HuH-7 (cell line): Measurements from ENCODE around the gene CFTR.

Experiments
- DNase-seq: peaks from one replicate; pipeline ENCODE4 v3.0.0; 2011; ENCODE audit warnings: low spot score

CFTR gene

DNA sequence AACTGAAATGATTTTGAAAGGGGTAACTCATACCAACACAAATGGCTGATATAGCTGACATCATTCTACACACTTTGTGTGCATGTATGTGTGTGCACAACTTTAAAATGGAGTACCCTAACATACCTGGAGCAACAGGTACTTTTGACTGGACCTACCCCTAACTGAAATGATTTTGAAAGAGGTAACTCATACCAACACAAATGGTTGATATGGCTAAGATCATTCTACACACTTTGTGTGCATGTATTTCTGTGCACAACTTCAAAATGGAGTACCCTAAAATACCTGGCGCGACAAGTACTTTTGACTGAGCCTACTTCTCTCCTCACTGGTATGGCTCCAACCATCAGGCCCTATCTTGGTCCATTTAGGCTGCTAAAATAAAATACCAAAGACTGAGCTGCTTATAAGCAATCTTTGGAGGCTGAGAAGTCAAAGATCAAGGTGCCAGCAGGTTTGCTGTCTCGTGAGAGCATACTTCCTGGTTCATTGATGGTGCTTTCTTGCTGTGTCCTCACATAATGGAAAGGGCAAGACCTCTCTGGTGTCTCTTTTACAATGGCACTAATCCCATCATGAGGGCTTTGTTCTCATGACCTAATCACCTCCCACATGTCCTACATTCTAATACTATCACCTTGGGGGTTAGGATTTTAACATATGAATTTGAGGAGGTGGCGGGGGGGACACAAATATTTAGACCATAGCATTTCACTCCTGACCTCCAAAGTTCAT is 173.3 kb downstream of the CFTR start:
- no peak for DNase-seq

DNA sequence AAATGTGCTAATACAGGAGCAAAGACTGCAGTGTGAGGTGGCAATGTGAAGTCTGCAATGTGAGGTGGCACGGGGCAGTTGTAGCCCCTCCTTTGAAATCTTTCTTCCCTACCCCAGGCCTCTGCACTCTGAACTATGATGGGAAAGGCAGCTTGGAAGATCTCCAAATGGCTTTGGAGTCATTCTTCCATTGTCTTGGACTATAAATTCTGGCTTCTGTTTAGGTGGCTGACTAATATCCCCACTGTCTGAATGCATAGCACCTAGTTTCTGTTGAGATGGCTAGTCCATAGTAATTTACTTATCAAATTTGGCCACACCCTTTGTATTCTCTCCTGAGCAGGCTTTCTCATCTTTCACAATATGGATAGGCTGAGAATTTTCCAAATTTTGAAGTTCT is 175.0 kb downstream of the CFTR start:
- DNase-seq = no peak

- no peak for DNase-seq
Measured at GRCh38 chr7:117656806-117657205, 177.0 kb downstream of the CFTR start.

DNA sequence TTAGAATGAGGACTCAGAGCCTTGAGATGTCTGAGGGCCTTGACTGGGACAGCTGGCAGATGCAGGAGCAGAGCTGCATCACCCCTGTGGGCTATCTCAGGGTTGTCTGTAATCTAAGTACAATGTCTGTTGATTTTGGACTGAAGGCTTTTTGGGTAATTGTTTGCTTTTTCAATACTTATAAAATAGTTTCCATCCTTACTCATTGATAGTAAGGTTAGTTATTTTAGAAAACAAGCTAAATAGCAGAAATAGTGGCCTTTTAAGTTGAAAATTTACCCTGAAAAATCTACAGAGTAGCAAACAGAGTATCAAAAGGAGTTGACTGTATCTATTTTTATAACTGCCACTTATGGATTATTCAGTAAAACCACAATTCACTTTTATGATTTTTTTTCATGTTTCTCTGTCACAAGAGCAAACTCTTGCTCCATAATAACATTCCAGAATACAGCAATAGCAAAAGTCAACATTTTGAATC is 179.7 kb downstream of the CFTR start:
- no peak for DNase-seq

DNA sequence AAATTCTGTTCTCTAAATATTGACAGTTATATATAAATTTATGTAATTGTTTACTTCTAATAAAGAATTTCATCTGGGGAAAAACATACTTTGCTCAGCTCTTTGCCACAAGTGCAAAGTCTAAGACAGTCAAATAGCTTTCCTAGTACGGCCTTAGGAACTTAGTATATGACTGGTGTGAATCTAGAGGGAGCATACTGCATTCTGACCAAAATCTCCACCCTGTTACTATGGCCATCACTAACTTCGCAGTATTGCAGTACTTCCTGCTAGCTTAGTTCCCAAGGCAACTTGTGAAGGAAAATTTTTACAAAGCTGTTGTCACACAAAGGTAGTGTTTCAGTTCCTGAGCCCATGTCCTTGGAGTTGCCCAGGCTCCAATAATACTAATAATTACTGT is 181.5 kb downstream of the CFTR start:
- no peak for DNase-seq

- no peak for DNase-seq
Measured at GRCh38 chr7:117664047-117664446, 184.2 kb downstream of the CFTR start.

DNA sequence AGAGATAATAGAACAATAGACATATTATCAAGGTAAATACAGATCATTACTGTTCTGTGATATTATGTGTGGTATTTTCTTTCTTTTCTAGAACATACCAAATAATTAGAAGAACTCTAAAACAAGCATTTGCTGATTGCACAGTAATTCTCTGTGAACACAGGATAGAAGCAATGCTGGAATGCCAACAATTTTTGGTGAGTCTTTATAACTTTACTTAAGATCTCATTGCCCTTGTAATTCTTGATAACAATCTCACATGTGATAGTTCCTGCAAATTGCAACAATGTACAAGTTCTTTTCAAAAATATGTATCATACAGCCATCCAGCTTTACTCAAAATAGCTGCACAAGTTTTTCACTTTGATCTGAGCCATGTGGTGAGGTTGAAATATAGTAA is 185.5 kb downstream of the CFTR start:
- DNase-seq = no peak

GRCh38 chr7:117666031-117666430 is 186.2 kb downstream of the CFTR start:
- DNase-seq = no peak

- DNase-seq = no peak
Measured at GRCh38 chr7:117666689-117667088, 186.9 kb downstream of the CFTR start.

- no peak for DNase-seq
Measured at GRCh38 chr7:117667456-117667855, 187.6 kb downstream of the CFTR start.

DNA sequence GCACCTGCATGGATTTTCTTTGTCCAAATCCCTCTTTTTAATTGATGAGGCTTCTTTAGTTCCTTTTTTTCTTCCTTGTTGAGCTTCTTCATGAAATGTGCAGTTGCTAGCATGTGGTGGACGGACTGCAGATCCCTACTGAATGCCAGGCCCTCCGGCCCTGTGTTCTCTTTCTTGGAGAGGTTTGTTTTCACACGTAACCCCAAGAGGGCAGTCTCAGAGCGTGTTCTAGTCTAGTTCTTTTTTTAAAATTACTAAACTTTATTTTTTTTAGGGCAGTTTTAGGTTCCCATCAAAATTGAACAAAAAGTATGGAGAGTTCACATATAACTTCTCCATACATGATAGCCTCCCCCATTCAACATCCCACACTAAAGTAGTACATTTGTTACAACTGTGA is 190.0 kb downstream of the CFTR start:
- no peak for DNase-seq

DNA sequence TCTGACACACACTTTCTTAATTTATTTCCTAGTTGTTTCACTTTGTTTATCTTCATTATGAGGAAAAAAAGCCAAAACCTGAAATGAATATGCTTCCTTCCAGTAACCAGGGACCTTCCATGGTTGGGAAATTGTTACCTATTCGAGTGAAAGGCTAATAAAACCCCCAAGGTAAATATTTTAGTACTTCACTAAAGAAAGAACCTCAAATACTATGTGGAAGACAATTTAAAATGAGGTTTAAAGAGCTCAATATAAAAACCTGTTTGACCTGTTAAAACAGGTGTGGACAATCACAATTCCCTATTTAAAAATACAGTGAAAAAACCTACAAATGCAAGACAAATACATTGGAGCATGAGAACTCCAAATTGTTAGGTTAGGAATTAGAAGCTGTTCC is 192.6 kb downstream of the CFTR start:
- no peak for DNase-seq

DNA sequence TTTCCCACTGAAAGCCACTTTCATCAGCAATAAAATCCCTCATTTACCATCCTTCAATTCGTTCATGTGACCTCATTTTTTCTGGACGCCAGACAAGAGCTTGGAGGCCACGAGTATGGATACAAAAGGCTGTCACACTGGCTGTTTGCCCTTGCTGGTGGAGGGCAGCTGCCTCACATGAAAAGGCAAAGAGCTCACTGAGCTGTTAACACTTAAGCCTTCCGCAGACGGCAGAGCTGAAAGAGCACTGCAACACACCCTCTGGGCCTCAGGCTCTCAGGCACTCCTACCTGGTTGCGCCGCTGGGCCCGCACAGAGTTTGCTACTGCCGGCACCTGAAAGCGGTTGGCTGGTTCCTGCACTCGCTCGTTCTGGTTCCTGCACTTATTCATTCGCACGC is 193.5 kb downstream of the CFTR start:
- DNase-seq = no peak

DNA sequence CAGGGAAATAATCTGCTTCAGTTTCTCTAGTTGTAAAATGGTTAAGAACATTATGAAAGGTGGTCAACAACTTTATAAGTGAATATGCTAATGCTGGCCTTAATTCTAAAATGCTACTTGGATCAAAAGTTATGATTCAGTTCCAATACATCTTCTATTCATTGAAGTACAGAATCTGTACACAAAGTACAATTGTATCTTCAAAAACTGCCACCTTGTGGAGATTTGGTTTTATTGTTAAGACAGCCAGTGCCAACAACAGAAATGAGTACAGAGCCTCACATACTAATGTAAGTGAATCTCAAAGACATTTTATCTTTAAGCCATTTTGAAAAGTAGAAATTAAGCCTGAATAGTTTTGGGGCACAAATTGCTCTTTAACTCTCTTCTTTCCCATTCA is 194.0 kb downstream of the CFTR start:
- no peak for DNase-seq

DNA sequence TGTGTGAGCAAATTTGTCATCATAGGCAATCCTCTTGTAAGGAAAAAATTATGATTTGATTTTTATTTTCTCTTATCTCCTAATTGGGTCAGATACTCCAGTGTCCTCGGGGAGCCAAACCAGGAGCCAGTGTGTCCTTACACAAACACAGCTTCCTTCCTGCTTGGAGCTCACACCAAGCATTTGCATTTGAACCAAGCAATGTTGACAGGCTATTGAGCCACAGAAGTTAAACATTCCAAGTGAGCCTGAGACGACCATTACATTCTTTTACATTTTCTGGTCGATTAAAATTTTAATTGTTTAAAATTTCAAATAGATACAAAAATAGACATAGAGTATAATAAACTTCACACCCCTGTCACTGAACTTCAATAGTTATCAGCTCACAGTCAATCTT is 194.8 kb downstream of the CFTR start:
- no peak for DNase-seq

DNA sequence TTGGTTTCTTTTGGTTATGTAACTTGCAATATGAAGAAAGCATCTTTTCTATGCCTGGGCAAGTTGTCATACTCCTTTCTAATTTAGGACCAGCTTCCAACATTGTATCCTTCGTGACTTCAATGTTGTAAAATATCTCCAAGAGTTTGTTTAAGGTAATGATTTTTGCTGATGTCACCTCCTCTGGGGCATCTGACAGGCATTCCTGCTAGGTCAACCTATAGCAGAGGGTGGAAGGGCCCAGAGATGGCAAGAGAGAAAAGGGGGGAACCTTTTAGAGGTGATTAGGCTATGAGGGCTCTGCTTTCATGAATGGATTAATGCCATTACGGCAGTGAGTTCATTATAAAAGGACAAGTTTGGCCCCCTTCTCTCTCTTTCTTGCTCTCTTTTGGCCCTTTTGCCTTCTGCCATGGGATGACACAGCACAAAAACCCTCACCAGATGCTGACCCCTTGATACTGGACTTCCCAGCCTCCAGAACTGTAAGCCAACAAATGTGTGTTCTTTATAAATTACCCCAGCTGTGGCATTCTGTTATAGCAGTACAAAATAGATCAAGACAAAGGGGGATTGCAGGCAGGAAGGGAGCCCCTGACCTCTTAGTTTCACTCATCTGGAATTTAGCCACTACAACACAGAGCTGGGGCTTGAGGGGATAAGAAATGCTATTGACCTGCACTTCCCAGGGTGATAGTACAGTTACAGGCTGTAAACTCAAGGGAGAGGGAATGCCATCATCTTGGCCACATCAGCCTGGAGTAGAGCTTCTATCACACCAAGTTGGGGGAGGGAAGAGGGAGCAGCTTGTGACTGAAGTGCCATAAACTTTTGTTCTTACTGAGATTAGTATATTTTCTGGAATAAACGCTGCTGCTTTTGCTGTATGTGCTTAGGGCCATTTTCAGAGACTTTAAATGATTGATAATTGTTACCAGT is 195.9 kb downstream of the CFTR start:
- DNase-seq = no peak

- no peak for DNase-seq
Measured at GRCh38 chr7:117679120-117679519, 199.3 kb downstream of the CFTR start.

DNA sequence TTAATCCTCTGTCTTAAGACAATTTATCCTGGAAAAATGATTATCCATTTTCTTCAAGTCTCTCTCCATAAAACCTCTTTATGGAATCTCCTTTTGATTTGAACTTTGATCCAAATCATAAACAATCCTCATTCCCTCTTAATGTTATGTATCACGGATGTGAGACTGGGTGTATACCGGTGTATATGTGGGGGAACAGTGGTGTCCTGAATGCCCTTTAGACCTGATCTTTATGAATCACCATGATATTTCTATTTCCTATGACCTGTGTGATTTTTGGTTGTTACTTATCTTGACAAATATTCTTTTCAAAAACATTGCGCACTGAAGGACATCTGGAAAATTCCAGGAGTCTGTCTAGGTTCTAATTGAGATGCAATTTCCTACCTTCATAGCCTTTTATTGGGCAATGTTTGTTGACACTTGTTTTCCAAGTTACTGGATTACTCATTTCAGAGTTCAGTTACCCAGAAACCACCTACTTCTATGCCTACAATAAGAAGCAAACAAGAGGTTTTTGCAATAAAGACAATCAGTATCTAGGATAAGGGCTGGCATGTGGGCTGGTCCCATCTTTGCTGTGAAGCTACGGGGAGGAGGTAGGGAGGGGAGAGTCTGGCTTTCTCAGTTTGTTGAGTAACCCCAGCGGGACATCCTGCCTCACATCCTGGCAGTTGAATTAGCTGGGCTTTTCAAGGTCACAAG is 203.0 kb downstream of the CFTR start:
- DNase-seq = peak; percentile 55

- DNase-seq = no peak
Measured at GRCh38 chr7:117683430-117684175, 203.8 kb downstream of the CFTR start.

DNA sequence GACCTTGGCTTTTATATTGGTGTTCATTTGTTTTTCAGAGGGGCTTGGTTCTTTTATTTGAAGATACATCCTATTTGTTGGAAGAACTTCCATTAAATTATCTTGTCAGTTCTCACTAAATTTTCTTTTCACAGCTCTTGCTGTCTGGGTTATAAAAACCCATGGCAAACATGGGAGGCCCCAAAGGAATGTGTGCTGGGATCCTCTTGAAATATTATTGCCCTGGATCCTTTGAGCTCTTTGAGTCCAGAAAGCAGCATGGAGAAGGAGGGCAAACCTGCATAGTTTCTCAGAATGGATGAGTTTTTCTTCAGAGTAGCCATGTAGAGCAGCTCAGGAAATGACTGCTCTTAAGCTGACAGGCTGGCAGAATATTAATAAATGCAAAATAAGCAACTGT is 206.0 kb downstream of the CFTR start:
- DNase-seq = no peak

GRCh38 chr7:117686311-117686935 is 206.6 kb downstream of the CFTR start:
- no peak for DNase-seq
